WTC11 (cell line): ENCODE results near the gene FNDC3B. TPM values are rescaled to one million over a fixed set of nuclear protein-coding genes. Genes with fewer than 3 reads are reported as not detected.

Experiments used
- ATAC-seq: fragments of 200-7000 bp; cut with Tn5 transposase; 2 replicates; pipeline ENCODE4 v1.10.0; 2021; ENCODE audit warnings: mild to moderate bottlenecking, moderate library complexity
- CTCF ChIA-PET: fragments of 300-600 bp; sonication (Branson Sonifier 250); formaldehyde crosslinking; loops from one replicate; lab custom pipeline; 2021; ENCODE audit warnings: antibody characterized with exemption; lab: Charles Lee
- POLR2A ChIA-PET: fragments of 350-600 bp; sonication (Branson Sonifier 250); formaldehyde crosslinking; loops from one replicate; lab custom pipeline; 2021; ENCODE audit warnings: antibody characterized with exemption; lab: Charles Lee
- DNase-seq: peaks from one replicate; pipeline ENCODE4 v3.0.0; 2021; ENCODE audit warnings: low spot score
- H3K27ac Mint-ChIP-seq: 2 replicates; pipeline ENCODE4 v1.8.0; 2021; ENCODE audit warnings: mixed read lengths
- H3K27me3 Mint-ChIP-seq: 2 replicates; pipeline ENCODE4 v1.8.0; 2021; ENCODE audit warnings: low read depth, mild to moderate bottlenecking, moderate library complexity, mixed read lengths
- H3K36me3 Mint-ChIP-seq: 2 replicates; pipeline ENCODE4 v1.8.0; 2021; ENCODE audit warnings: mixed read lengths
- H3K4me1 Mint-ChIP-seq: 2 replicates; pipeline ENCODE4 v1.8.0; 2022; ENCODE audit warnings: mixed read lengths
- H3K4me3 Mint-ChIP-seq: 2 replicates; pipeline ENCODE4 v1.8.0; 2021; ENCODE audit warnings: mild to moderate bottlenecking, moderate library complexity, mixed read lengths
- H3K9me3 Mint-ChIP-seq: 2 replicates; pipeline ENCODE4 v1.8.0; 2021; ENCODE audit warnings: mixed read lengths
- ATF1 ChIP-seq: sonication (generic); formaldehyde crosslinking; IDR thresholded peaks from 2 replicates; pipeline ENCODE4 v1.8.1; 2023; ENCODE audit warnings: mild to moderate bottlenecking, moderate library complexity, missing genetic modification reagents
- CREM ChIP-seq: sonication (generic); formaldehyde crosslinking; IDR thresholded peaks from 2 replicates; pipeline ENCODE4 v1.8.1; 2022; ENCODE audit warnings: mild to moderate bottlenecking, missing genetic modification reagents, moderate library complexity
- ELF4 ChIP-seq: sonication (generic); formaldehyde crosslinking; IDR thresholded peaks from 2 replicates; pipeline ENCODE4 v1.8.1; 2022; ENCODE audit warnings: low read depth, mild to moderate bottlenecking, moderate library complexity, missing genetic modification reagents
- EMX1 ChIP-seq: fragments of 250-450 bp; sonication (Bioruptor Pico); IDR thresholded peaks from 2 replicates; pipeline ENCODE4 v1.8.0; 2021; ENCODE audit warnings: mild to moderate bottlenecking
- FOXP1 ChIP-seq: sonication (generic); formaldehyde crosslinking; IDR thresholded peaks from 2 replicates; pipeline ENCODE4 v1.8.0; 2022; ENCODE audit warnings: missing genetic modification reagents, mild to moderate bottlenecking, moderate library complexity, borderline replicate concordance
- GABPB1 ChIP-seq: sonication (generic); formaldehyde crosslinking; IDR thresholded peaks from 2 replicates; pipeline ENCODE4 v1.8.1; 2023; ENCODE audit warnings: mild to moderate bottlenecking, missing genetic modification reagents
- GRHL2 ChIP-seq: fragments of 250-450 bp; sonication (Bioruptor Pico); IDR thresholded peaks from 2 replicates; pipeline ENCODE4 v1.8.0; 2022; ENCODE audit warnings: mild to moderate bottlenecking, moderate library complexity; ENCODE audit not compliant: insufficient replicate concordance, severe bottlenecking
- IRF2 ChIP-seq: sonication (generic); formaldehyde crosslinking; IDR thresholded peaks from 2 replicates; pipeline ENCODE4 v1.8.0; 2022; ENCODE audit warnings: low read depth, missing genetic modification reagents, borderline replicate concordance
- KAT7 ChIP-seq: sonication (generic); formaldehyde crosslinking; IDR thresholded peaks from 2 replicates; pipeline ENCODE4 v1.8.1; 2023; ENCODE audit warnings: missing genetic modification reagents, mild to moderate bottlenecking, borderline replicate concordance
- MYBL2 ChIP-seq: sonication (generic); formaldehyde crosslinking; IDR thresholded peaks from 2 replicates; pipeline ENCODE4 v1.8.1; 2023; ENCODE audit warnings: mild to moderate bottlenecking, moderate library complexity, missing genetic modification reagents
- NFYB ChIP-seq: sonication (generic); formaldehyde crosslinking; conservative IDR thresholded peaks from 2 replicates; pipeline ENCODE4 v1.8.0; 2022; ENCODE audit warnings: low read depth, missing genetic modification reagents
- NR1H2 ChIP-seq: sonication (generic); formaldehyde crosslinking; IDR thresholded peaks from 2 replicates; pipeline ENCODE4 v1.9.0; 2021; ENCODE audit warnings: mild to moderate bottlenecking, moderate library complexity, missing genetic modification reagents
- PRRX2 ChIP-seq: fragments of 250-450 bp; sonication (Bioruptor Pico); IDR thresholded peaks from 2 replicates; pipeline ENCODE4 v1.8.0; 2021; ENCODE audit warnings: mild to moderate bottlenecking
- RELA ChIP-seq: sonication (generic); formaldehyde crosslinking; IDR thresholded peaks from 2 replicates; pipeline ENCODE4 v1.8.1; 2022; ENCODE audit warnings: missing genetic modification reagents, mild to moderate bottlenecking, borderline replicate concordance
- SP1 ChIP-seq: sonication (generic); formaldehyde crosslinking; conservative IDR thresholded peaks from 2 replicates; pipeline ENCODE4 v1.8.1; 2022; ENCODE audit warnings: missing genetic modification reagents
- TCF7 ChIP-seq: sonication (generic); formaldehyde crosslinking; IDR thresholded peaks from 2 replicates; pipeline ENCODE4 v1.8.0; 2022; ENCODE audit warnings: mild to moderate bottlenecking, low read depth, missing genetic modification reagents, moderate library complexity
- TEAD1 ChIP-seq: sonication (generic); formaldehyde crosslinking; IDR thresholded peaks from 2 replicates; pipeline ENCODE4 v1.8.0; 2022; ENCODE audit warnings: mild to moderate bottlenecking, missing genetic modification reagents
- ZNF219 ChIP-seq: sonication (generic); formaldehyde crosslinking; IDR thresholded peaks from 2 replicates; pipeline ENCODE4 v1.8.0; 2023; ENCODE audit warnings: missing genetic modification reagents, mild to moderate bottlenecking, borderline replicate concordance
- ZNF396 ChIP-seq: fragments of 250-450 bp; sonication (Bioruptor Pico); IDR thresholded peaks from 2 replicates; pipeline ENCODE4 v1.8.0; 2021; ENCODE audit warnings: mild to moderate bottlenecking, moderate library complexity, borderline replicate concordance
- total RNA-seq: library from RNA; stranded (reverse); gene quantifications from 3 replicates; pipeline ENCODE4 v1.2.3, GENCODE V29; 2021
- TF ChIP-seq, protein P1 (sequence below): sonication (generic); formaldehyde crosslinking; IDR thresholded peaks from 2 replicates; pipeline ENCODE4 v1.8.1; 2022; ENCODE audit warnings: mild to moderate bottlenecking, missing genetic modification reagents, moderate library complexity, borderline replicate concordance
- TF ChIP-seq, protein P2 (sequence below): sonication (generic); formaldehyde crosslinking; IDR thresholded peaks from 2 replicates; pipeline ENCODE4 v1.8.1; 2023; ENCODE audit warnings: mild to moderate bottlenecking, missing genetic modification reagents, moderate library complexity
- TF ChIP-seq, protein P3 (sequence below): fragments of 250-450 bp; sonication (Bioruptor Pico); IDR thresholded peaks from 2 replicates; pipeline ENCODE4 v1.9.0; 2021; ENCODE audit warnings: mild to moderate bottlenecking
- TF ChIP-seq, protein P4 (sequence below): sonication (generic); formaldehyde crosslinking; conservative IDR thresholded peaks from 2 replicates; pipeline ENCODE4 v1.8.1; 2022; ENCODE audit warnings: mild to moderate bottlenecking, missing genetic modification reagents
- TF ChIP-seq, protein P5 (sequence below): sonication (generic); formaldehyde crosslinking; IDR thresholded peaks from 2 replicates; pipeline ENCODE4 v1.8.1; 2022; ENCODE audit warnings: mild to moderate bottlenecking, moderate library complexity, missing genetic modification reagents
- TF ChIP-seq, protein P6 (sequence below): sonication (generic); formaldehyde crosslinking; IDR thresholded peaks from 2 replicates; pipeline ENCODE4 v1.8.0; 2022; ENCODE audit warnings: mild to moderate bottlenecking, missing genetic modification reagents

FNDC3B gene
- total RNA-seq, 1 experiment from 2014 or later = 42.8 TPM

DNA sequence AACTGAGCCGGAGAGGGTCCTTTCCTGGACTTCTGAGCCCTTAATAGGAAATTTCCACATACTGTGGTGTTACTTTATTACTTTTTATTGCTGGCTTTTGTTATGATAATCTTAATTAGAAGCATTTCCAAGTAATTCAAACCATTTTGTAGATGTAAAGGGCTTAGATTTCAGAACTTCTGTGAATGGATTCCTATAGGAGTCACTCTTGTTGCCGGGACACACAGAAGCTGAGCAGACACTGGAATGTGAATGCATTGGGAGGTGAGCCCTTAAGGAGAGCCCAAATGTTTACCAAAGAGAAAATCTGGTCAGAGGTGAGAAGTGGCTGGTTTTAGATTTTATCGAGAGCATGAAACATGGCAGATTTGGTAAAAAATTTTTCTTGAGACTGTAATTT, 87.4 kb downstream of the FNDC3B start (continued):
- TF ChIP-seq, protein P1, sequence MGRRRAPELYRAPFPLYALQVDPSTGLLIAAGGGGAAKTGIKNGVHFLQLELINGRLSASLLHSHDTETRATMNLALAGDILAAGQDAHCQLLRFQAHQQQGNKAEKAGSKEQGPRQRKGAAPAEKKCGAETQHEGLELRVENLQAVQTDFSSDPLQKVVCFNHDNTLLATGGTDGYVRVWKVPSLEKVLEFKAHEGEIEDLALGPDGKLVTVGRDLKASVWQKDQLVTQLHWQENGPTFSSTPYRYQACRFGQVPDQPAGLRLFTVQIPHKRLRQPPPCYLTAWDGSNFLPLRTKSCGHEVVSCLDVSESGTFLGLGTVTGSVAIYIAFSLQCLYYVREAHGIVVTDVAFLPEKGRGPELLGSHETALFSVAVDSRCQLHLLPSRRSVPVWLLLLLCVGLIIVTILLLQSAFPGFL (CRISPR knock-in tag) = no peak
- TF ChIP-seq TEAD1 (CRISPR knock-in tag) = no peak
- TF ChIP-seq, protein P2, sequence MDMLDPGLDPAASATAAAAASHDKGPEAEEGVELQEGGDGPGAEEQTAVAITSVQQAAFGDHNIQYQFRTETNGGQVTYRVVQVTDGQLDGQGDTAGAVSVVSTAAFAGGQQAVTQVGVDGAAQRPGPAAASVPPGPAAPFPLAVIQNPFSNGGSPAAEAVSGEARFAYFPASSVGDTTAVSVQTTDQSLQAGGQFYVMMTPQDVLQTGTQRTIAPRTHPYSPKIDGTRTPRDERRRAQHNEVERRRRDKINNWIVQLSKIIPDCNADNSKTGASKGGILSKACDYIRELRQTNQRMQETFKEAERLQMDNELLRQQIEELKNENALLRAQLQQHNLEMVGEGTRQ (CRISPR knock-in tag) = no peak

DNA sequence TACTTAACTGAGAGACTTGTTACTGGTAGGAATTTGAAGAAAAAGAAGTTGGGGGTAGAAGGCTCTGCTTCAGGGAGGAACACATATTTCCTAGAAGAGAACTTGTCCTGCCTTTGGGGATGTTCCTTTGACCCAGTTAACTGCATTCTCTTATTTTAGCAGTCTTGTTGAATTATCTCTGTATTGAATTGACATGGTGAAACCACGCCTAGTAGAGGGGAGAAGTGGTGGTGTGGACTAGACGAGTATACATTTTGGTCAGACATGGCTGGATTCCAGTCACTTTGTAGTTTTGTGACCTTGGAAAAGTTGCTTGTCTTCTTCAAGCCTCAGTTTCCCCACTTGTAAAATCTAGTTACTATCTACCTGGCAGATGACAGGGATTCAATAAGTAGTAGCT, 87.8 kb downstream of the FNDC3B start:
- CTCF ChIA-PET = interaction anchor here (0.6 kb wide), 1 partner anchor 13 kb away, joined by 3 read pairs; no protein-coding TSS in a partner anchor
- no peaks in the 10 kb centered on the region for H3K27me3 Mint-ChIP-seq

DNA sequence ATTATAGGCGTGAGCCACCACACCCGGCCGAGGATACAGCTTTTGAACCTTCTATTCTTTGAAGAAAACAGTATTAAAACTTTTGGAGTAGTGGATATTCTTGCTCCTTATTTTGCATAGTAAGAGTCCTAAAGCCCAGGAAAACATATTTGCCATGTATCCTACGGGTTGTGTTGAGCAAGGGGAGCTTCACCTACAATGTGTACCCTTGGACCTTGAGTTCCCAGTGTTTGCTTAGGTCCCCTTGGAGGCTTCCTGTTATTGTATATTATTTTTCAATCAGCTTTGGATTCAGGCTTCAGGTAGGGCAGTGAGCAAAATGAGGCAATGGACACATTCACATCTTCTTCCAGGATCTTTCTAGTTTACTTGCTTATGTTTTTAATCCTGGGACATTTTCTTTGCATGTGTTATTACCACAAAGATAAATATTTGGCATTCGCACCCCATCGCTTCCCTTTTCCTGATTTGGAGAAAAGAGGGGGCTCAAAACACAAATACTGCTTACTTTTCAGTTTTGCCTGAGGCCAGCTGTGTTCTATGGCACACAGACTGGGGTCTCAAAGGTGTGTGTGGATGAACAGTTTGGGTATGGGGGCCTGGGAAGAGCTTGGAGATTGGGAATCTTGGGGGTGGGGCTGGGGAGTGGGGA, 88.7 kb downstream of the FNDC3B start:
- no peak overlapping the region; the same call in 1 of the 2 replicates for H3K27ac Mint-ChIP-seq
- ATAC-seq = no peak
- H3K4me1 Mint-ChIP-seq = peaks cover 70% of the 10 kb centered on the region
- no peak for TF ChIP-seq IRF2 (CRISPR knock-in tag)
- peak; percentile 53; the same call in 1 of the 2 replicates for TF ChIP-seq GABPB1 (CRISPR knock-in tag)
- DNase-seq = no peak
- H3K27me3 Mint-ChIP-seq = no peaks in the 10 kb centered on the region
- POLR2A ChIA-PET = no interaction called here
- no peaks in the 10 kb centered on the region for H3K9me3 Mint-ChIP-seq
- no peak overlapping the region for H3K4me3 Mint-ChIP-seq
- peaks cover 10% of the 10 kb centered on the region for H3K36me3 Mint-ChIP-seq
- CTCF ChIA-PET = interaction anchor here (0.9 kb wide), 1 partner anchor 41 kb away, joined by 3 read pairs; no protein-coding TSS in a partner anchor

More for the DNA sequence above, 87.8 kb downstream of the FNDC3B start:
- no peaks in the 10 kb centered on the region for H3K9me3 Mint-ChIP-seq
- peaks cover 70% of the 10 kb centered on the region for H3K4me1 Mint-ChIP-seq
- DNase-seq (no peak), ATAC-seq (no peak)
- H3K4me3 Mint-ChIP-seq = no peak overlapping the region
- POLR2A ChIA-PET = interaction anchor here (0.7 kb wide), 1 partner anchor 9 kb away, joined by 3 read pairs; no protein-coding TSS in a partner anchor
- H3K36me3 Mint-ChIP-seq = peaks cover 10% of the 10 kb centered on the region
- H3K27ac Mint-ChIP-seq = peak overlapping the region; percentile 93
- TF ChIP-seq MYBL2 (CRISPR knock-in tag) (no peak), PRRX2 (CRISPR knock-in tag) (no peak), TCF7 (CRISPR knock-in tag) (no peak), NR1H2 (CRISPR knock-in tag) (no peak), ELF4 (no peak)
- TF ChIP-seq, protein P3, sequence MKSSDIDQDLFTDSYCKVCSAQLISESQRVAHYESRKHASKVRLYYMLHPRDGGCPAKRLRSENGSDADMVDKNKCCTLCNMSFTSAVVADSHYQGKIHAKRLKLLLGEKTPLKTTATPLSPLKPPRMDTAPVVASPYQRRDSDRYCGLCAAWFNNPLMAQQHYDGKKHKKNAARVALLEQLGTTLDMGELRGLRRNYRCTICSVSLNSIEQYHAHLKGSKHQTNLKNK (CRISPR knock-in tag) = no peak
- TF ChIP-seq, protein P4, sequence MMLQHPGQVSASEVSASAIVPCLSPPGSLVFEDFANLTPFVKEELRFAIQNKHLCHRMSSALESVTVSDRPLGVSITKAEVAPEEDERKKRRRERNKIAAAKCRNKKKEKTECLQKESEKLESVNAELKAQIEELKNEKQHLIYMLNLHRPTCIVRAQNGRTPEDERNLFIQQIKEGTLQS (CRISPR knock-in tag) = no peak
- TF ChIP-seq, protein P1 (CRISPR knock-in tag) = no peak

DNA sequence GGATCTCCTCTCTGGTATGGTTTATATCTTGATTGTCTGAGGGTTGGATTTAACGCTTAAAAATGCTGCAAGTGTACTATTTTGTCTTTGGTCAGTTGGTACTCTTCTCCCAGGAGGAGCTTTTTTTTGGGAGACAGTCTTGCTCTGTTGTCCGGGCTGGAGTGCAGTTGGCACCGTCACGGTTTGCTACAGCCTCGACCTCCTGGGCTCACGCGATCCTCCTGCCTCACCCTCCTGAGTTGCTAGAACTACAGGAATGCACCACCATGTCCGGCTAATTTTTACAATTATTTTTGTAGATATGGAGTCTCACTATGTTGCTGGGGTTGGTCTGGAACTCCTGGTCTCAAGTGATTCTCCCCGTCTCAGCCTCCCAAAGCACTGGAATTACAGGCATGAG, 89.5 kb downstream of the FNDC3B start:
- Mint-ChIP-seq H3K9me3 (no peaks in the 10 kb centered on the region), H3K4me3 (no peak overlapping the region), H3K27me3 (no peaks in the 10 kb centered on the region), H3K4me1 (peaks cover 74% of the 10 kb centered on the region), H3K36me3 (peaks cover 5% of the 10 kb centered on the region), H3K27ac (no peak overlapping the region)
- no peak for DNase-seq
- POLR2A ChIA-PET = no interaction called here
- no peak for ATAC-seq
- CTCF ChIA-PET = interaction anchor here (1.4 kb wide), 1 partner anchor 11 kb away, joined by 4 read pairs; no protein-coding TSS in a partner anchor
- TF ChIP-seq GRHL2 (no peak), SP1 (no peak), ZNF396 (CRISPR knock-in tag) (no peak), KAT7 (CRISPR knock-in tag) (no peak), CREM (CRISPR knock-in tag) (no peak), RELA (CRISPR knock-in tag) (no peak), ATF1 (no peak), ZNF219 (CRISPR knock-in tag) (no peak), EMX1 (no peak), FOXP1 (CRISPR knock-in tag) (no peak), NFYB (CRISPR knock-in tag) (no peak)
- TF ChIP-seq, protein P5, sequence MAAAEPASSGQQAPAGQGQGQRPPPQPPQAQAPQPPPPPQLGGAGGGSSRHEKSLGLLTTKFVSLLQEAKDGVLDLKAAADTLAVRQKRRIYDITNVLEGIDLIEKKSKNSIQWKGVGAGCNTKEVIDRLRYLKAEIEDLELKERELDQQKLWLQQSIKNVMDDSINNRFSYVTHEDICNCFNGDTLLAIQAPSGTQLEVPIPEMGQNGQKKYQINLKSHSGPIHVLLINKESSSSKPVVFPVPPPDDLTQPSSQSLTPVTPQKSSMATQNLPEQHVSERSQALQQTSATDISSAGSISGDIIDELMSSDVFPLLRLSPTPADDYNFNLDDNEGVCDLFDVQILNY = no peak
- TF ChIP-seq, protein P6, sequence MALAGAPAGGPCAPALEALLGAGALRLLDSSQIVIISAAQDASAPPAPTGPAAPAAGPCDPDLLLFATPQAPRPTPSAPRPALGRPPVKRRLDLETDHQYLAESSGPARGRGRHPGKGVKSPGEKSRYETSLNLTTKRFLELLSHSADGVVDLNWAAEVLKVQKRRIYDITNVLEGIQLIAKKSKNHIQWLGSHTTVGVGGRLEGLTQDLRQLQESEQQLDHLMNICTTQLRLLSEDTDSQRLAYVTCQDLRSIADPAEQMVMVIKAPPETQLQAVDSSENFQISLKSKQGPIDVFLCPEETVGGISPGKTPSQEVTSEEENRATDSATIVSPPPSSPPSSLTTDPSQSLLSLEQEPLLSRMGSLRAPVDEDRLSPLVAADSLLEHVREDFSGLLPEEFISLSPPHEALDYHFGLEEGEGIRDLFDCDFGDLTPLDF (CRISPR knock-in tag) = no peak
